Neural crest cell (in vitro differentiated cells): ENCODE data around the gene AAGAB. TPM values are rescaled to one million over a fixed set of nuclear protein-coding genes. Genes with fewer than 3 reads are reported as not detected.

Source experiments
- DNase-seq: peaks from one replicate; pipeline ENCODE4 v3.0.0; 2021; ENCODE audit warnings: low read depth, mixed read lengths, low spot score
- H3K27ac Mint-ChIP-seq: one replicate; pipeline ENCODE4 v1.8.0; 2021; ENCODE audit warnings: mild to moderate bottlenecking, mixed read lengths; ENCODE audit not compliant: unreplicated experiment
- H3K27me3 Mint-ChIP-seq: 2 replicates; pipeline ENCODE4 v1.8.0; 2021; ENCODE audit warnings: low read depth, mild to moderate bottlenecking, mixed read lengths
- H3K36me3 Mint-ChIP-seq: 2 replicates; pipeline ENCODE4 v1.8.0; 2021; ENCODE audit warnings: low read depth, mild to moderate bottlenecking, mixed read lengths
- H3K4me1 Mint-ChIP-seq: 2 replicates; pipeline ENCODE4 v1.8.0; 2021; ENCODE audit warnings: mixed read lengths
- H3K4me3 Mint-ChIP-seq: one replicate; pipeline ENCODE4 v1.8.0; 2021; ENCODE audit warnings: mild to moderate bottlenecking, mixed read lengths
- H3K9me3 Mint-ChIP-seq: 2 replicates; pipeline ENCODE4 v1.8.0; 2021; ENCODE audit warnings: mixed read lengths
- total RNA-seq: library from RNA; stranded (reverse); gene quantifications from 2 replicates; pipeline ENCODE4 v1.2.1, GENCODE V29; 2021
- TF ChIP-seq, protein P1 (sequence below): fragments of 200-600 bp; sonication (generic); conservative IDR thresholded peaks from 2 replicates; pipeline ENCODE4 v1.5.0; 2021; ENCODE audit warnings: antibody characterized with exemption, mild to moderate bottlenecking

Gene AAGAB
- total RNA-seq, 1 donor from 2014 or later, result 54.9 TPM

DNA sequence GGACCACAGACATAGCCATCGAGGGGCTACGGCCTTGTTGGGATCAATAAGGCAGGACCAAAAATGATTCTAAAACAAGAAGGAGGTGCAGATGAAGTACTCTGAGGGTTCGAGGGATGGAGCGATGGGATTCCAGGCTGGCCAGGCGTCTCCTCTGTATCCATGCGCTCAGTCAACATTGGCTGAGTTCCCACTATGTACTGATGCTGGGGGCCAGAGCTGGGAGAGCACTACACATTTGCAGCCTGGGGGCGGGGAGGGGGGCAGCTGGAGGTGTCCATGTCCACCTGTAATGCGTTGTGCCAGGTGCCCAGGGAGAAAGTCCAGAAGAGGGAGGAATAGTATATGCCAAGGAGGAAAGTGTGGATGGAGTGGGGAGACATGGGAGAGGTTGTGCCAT, 81.5 kb downstream of the AAGAB start:
- no peaks in the 10 kb centered on the region for H3K9me3 Mint-ChIP-seq
- no peak overlapping the region for H3K4me3 Mint-ChIP-seq
- peaks cover 28% of the 10 kb centered on the region for H3K4me1 Mint-ChIP-seq
- TF ChIP-seq, protein P1, sequence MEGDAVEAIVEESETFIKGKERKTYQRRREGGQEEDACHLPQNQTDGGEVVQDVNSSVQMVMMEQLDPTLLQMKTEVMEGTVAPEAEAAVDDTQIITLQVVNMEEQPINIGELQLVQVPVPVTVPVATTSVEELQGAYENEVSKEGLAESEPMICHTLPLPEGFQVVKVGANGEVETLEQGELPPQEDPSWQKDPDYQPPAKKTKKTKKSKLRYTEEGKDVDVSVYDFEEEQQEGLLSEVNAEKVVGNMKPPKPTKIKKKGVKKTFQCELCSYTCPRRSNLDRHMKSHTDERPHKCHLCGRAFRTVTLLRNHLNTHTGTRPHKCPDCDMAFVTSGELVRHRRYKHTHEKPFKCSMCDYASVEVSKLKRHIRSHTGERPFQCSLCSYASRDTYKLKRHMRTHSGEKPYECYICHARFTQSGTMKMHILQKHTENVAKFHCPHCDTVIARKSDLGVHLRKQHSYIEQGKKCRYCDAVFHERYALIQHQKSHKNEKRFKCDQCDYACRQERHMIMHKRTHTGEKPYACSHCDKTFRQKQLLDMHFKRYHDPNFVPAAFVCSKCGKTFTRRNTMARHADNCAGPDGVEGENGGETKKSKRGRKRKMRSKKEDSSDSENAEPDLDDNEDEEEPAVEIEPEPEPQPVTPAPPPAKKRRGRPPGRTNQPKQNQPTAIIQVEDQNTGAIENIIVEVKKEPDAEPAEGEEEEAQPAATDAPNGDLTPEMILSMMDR, result no peak
- H3K36me3 Mint-ChIP-seq, result peaks cover 7% of the 10 kb centered on the region
- peak overlapping the region; percentile 23 for H3K27ac Mint-ChIP-seq
- H3K27me3 Mint-ChIP-seq, result no peaks in the 10 kb centered on the region
- DNase-seq, result no peak

DNA sequence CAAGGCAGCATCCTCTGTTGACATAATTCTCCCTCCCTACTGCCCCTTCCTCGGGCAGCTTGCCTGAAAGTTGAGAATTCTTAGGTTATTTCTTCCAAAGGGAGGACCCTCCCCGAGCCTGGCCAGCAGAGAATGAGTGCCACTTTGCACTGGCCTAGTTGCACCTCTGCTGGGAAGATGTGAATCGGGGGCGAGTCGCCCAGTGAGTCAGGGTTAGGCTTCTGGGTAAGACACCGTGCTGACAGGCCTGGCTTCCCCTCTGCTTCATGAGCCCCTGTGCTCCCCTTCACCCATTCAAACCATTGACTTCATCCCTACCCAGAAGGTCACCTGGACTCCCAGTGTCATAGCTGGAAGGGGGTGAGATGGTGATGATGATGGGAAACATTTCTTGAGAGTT, 82.3 kb downstream of the AAGAB start:
- H3K9me3 Mint-ChIP-seq, result no peaks in the 10 kb centered on the region
- DNase-seq, result no peak
- TF ChIP-seq, protein P1, result no peak
- H3K27ac Mint-ChIP-seq, result no peak overlapping the region
- H3K36me3 Mint-ChIP-seq, result peaks cover 9% of the 10 kb centered on the region
- no peaks in the 10 kb centered on the region for H3K27me3 Mint-ChIP-seq
- no peak overlapping the region for H3K4me3 Mint-ChIP-seq
- peaks cover 24% of the 10 kb centered on the region for H3K4me1 Mint-ChIP-seq

DNA sequence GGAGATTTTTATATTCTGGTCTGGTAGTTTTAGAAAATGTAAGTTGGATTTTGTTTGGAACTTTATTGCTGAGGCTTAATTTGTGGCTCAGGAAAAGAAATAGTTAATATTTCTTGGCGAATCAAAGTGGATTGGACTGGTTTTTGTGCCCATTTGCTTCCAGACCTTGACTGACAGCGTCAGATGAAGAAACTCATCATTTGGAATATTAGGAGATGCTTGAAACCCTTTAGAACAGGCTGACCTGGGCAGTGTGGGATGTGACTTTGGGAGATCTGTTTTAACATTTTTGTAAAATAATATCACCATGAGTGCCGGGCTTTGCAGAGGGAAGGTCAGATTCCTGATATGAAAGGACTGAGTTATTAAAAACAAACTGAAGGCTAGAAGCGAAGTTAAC, 83.0 kb downstream of the AAGAB start:
- no peak for DNase-seq
- TF ChIP-seq, protein P1, result no peak
- Mint-ChIP-seq H3K4me3 (no peak overlapping the region), H3K4me1 (peaks cover 18% of the 10 kb centered on the region), H3K36me3 (peaks cover 10% of the 10 kb centered on the region), H3K27ac (no peak overlapping the region), H3K9me3 (no peaks in the 10 kb centered on the region), H3K27me3 (no peaks in the 10 kb centered on the region)

DNA sequence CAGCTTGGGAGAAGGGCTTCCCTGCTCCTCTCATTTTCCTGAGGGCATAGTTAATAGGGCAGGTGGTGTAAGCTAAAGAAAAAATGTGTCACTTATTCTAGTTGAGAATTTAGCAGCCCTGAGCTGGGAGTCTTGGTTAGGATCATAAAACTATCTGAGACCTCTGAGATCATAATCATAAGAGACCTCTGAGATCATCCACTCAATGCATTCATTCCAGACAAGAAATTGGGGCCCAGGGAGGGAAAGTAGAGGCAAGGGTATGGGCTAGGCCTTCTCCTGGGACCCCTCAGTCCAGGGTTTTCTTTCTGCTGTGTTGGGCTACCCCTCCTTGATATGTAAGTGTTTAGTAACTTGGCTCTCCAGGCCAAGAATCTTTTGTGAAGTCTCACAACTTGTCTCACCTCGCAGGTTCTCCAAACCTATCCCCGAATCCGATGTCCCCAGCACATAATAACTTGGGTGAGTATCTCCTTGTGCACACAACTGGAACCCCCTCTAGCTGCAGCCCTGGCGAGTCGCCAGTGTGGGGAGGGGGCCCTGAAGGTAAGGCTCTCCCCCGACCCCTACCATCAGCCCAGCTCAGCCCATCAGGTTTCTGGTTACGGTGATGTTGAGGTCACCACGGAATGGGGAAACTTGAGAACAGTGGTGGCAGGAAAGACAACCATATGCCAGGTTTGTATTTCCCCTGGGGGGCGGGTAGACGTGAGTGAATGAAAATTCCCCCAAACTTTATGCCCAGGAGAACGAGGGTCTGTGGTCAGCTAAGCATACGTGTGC, 84.1 kb downstream of the AAGAB start:
- H3K27me3 Mint-ChIP-seq, result no peaks in the 10 kb centered on the region

DNA sequence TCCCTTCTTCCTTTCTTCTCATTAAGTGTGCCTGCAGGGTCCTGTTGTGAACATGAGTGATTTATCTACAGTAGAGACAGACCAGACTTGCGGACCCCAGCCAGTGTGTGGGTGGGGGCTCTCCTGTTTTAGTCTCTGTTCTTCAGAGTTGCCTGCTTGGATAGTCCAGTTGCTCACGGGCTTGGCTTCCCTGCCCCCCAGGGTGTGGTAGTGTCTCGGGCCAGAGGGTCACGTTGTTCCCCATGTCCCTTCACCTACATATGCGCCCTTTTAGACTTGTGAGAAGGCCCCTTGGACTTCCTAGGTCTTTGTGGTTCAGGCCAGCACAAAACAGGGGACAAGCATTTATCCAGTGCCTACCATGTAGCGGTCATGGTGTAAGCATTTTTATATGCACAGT, 85.8 kb downstream of the AAGAB start:
- Mint-ChIP-seq H3K4me3 (no peak overlapping the region), H3K36me3 (peaks cover 16% of the 10 kb centered on the region)

More for the DNA sequence above, 84.1 kb downstream of the AAGAB start:
- Mint-ChIP-seq H3K36me3 (peaks cover 16% of the 10 kb centered on the region), H3K27ac (no peak overlapping the region), H3K4me3 (no peak overlapping the region), H3K4me1 (peaks cover 22% of the 10 kb centered on the region), H3K9me3 (no peaks in the 10 kb centered on the region)
- DNase-seq, result no peak
- TF ChIP-seq, protein P1, result no peak

More for the DNA sequence above, 85.8 kb downstream of the AAGAB start:
- DNase-seq, result no peak
- Mint-ChIP-seq H3K4me1 (peaks cover 27% of the 10 kb centered on the region), H3K27ac (peak overlapping the region; percentile 7), H3K27me3 (no peaks in the 10 kb centered on the region), H3K9me3 (no peaks in the 10 kb centered on the region)
- TF ChIP-seq, protein P1, result no peak
